ENCODE measurements around the gene DMAC2L.

- no peak for TF ChIP-seq CTCF (IDR thresholded peaks at IDR 0.05)
- TF ChIP-seq POLR2A (IDR thresholded peaks at IDR 0.05), result no peak
- no peak for TF ChIP-seq POLR2AphosphoS5 (IDR thresholded peaks at IDR 0.05)
These were observed 7.6 kb downstream of the DMAC2L start for GRCh38 chr14:50319721-50320120.
